ENCODE results near the gene RHOT2. TPM values are rescaled to one million over a fixed set of nuclear protein-coding genes. Genes with fewer than 3 reads are reported as not detected.
"Not testable (repeated sequence)": the region's sequence is repeated elsewhere in the genome, so short reads cannot be mapped to it uniquely, and the experiment has no call there.

RHOT2 gene
- total RNA-seq, 1 donor from 2014 or later = 34.0 TPM

GRCh38 chr16:711084-711483 lies 43.2 kb downstream of the RHOT2 start:
- H3K4me1 Mint-ChIP-seq = peaks cover 41% of the 10 kb centered on the region
- peaks cover 27% of the 10 kb centered on the region for H3K27me3 Mint-ChIP-seq (ENCODE audit: insufficient read depth, low read depth)
- Histone ChIP-seq H2AFZ (replicated peaks) (no peak overlapping the region), H3K4me3 (no peak overlapping the region), H3K36me3 (no peaks in the 10 kb centered on the region), H3K9ac (no peak overlapping the region), H3K79me2 (ENCODE audit: low read depth) (no peaks in the 10 kb centered on the region), H3K27ac (no peak overlapping the region), H3K4me1 (peaks cover 14% of the 10 kb centered on the region), H3K9me3 (ENCODE audit: low read depth) (no peaks in the 10 kb centered on the region), H4K20me1 (ENCODE audit: low read depth) (peaks cover 24% of the 10 kb centered on the region), H3K4me2 (no peak overlapping the region), H3F3A (ENCODE audit: low read depth) (peaks cover 37% of the 10 kb centered on the region), H3K27me3 (peaks cover 85% of the 10 kb centered on the region)
- TF ChIP-seq, protein P1, sequence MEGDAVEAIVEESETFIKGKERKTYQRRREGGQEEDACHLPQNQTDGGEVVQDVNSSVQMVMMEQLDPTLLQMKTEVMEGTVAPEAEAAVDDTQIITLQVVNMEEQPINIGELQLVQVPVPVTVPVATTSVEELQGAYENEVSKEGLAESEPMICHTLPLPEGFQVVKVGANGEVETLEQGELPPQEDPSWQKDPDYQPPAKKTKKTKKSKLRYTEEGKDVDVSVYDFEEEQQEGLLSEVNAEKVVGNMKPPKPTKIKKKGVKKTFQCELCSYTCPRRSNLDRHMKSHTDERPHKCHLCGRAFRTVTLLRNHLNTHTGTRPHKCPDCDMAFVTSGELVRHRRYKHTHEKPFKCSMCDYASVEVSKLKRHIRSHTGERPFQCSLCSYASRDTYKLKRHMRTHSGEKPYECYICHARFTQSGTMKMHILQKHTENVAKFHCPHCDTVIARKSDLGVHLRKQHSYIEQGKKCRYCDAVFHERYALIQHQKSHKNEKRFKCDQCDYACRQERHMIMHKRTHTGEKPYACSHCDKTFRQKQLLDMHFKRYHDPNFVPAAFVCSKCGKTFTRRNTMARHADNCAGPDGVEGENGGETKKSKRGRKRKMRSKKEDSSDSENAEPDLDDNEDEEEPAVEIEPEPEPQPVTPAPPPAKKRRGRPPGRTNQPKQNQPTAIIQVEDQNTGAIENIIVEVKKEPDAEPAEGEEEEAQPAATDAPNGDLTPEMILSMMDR (IDR thresholded peaks at IDR 0.05) = no peak
- TF ChIP-seq EZH2phosphoT487 (IDR thresholded peaks at IDR 0.05) (no peak), EZH2 (IDR thresholded peaks at IDR 0.05) (no peak)
- DNase-seq (ENCODE audit: low spot score) = no peak
- no peaks in the 10 kb centered on the region for H3K9me3 Mint-ChIP-seq
- H3K27ac Mint-ChIP-seq = peak overlapping the region; percentile 87
- H3K4me3 Mint-ChIP-seq = peak overlapping the region; percentile 57
- no peaks in the 10 kb centered on the region for H3K36me3 Mint-ChIP-seq

GRCh38 chr16:711548-712320 lies 43.8 kb downstream of the RHOT2 start:
- H4K20me1 ChIP-seq (ENCODE audit: low read depth) = peaks cover 24% of the 10 kb centered on the region
- no peaks in the 10 kb centered on the region for H3K9me3 Mint-ChIP-seq
- no peak for TF ChIP-seq EZH2phosphoT487 (IDR thresholded peaks at IDR 0.05)
- TF ChIP-seq, protein P1 (IDR thresholded peaks at IDR 0.05) = peak; percentile 82
- peaks cover 2% of the 10 kb centered on the region for H3K36me3 Mint-ChIP-seq
- no peak overlapping the region for H3K4me2 ChIP-seq
- H3F3A ChIP-seq (ENCODE audit: low read depth) = peaks cover 35% of the 10 kb centered on the region
- H3K4me1 ChIP-seq = peaks cover 20% of the 10 kb centered on the region
- H3K4me1 Mint-ChIP-seq = peaks cover 46% of the 10 kb centered on the region
- no peak overlapping the region for H2AFZ ChIP-seq (replicated peaks)
- peaks cover 24% of the 10 kb centered on the region for H3K27me3 Mint-ChIP-seq (ENCODE audit: insufficient read depth, low read depth)
- no peak overlapping the region for H3K9ac ChIP-seq
- H3K9me3 ChIP-seq (ENCODE audit: low read depth) = no peaks in the 10 kb centered on the region
- peaks cover 79% of the 10 kb centered on the region for H3K27me3 ChIP-seq
- no peak overlapping the region for H3K27ac ChIP-seq
- H3K36me3 ChIP-seq = no peaks in the 10 kb centered on the region
- peak; percentile 91 for DNase-seq (ENCODE audit: low spot score)
- no peak overlapping the region for H3K4me3 Mint-ChIP-seq
- no peak overlapping the region for H3K27ac Mint-ChIP-seq
- H3K4me3 ChIP-seq = no peak overlapping the region
- no peaks in the 10 kb centered on the region for H3K79me2 ChIP-seq (ENCODE audit: low read depth)

DNA sequence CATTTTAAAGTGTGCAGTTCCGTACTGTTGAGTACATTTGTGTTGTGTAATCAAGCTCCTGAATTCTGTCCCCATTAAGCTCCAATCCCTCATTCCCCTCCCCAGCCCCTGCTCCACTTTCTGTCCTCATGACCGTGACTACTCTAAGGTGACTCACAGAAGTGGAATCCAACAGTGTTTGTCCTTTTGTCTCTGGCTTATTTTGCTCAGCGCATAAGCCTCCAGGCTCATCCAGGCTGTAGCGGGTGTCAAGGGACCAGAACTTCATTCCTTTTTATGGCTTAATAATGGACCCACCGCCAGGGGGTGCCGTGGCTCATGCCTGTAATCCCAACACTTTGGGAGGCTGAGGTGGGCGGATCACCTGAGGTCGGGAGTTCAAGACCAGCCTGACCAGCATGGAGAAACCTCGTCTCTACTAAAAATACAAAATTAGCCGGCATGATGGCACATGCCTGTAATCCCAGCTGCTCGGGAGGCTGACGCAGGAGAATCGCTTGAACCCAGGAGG lies 44.9 kb downstream of the RHOT2 start:
- Histone ChIP-seq H4K20me1 (ENCODE audit: low read depth) (peaks cover 30% of the 10 kb centered on the region), H3F3A (ENCODE audit: low read depth) (peaks cover 34% of the 10 kb centered on the region), H3K27me3 (peaks cover 68% of the 10 kb centered on the region), H3K4me1 (peaks cover 31% of the 10 kb centered on the region)
- DNase-seq (ENCODE audit: low spot score) = peak; percentile 75
- TF ChIP-seq, protein P1 (IDR thresholded peaks at IDR 0.05) = peak; percentile 61
- H3K36me3 Mint-ChIP-seq; H3K9me3 Mint-ChIP-seq; H3K9me3 ChIP-seq (ENCODE audit: low read depth); H3K79me2 ChIP-seq (ENCODE audit: low read depth); H3K4me3 ChIP-seq; H3K36me3 ChIP-seq; H3K27ac ChIP-seq; H3K4me2 ChIP-seq; H3K9ac ChIP-seq; H2AFZ ChIP-seq (replicated peaks): not testable (repeated sequence)
- Mint-ChIP-seq H3K4me3 (peak overlapping the region; percentile 17), H3K27ac (peak overlapping the region; percentile 28), H3K27me3 (ENCODE audit: insufficient read depth, low read depth) (peaks cover 19% of the 10 kb centered on the region), H3K4me1 (peaks cover 48% of the 10 kb centered on the region)

Data from neural progenitor cell (in vitro differentiated cells).